Neural progenitor cell (in vitro differentiated cells): Measurements from ENCODE around the gene CAD.

Experiments
- CTCF ChIP-seq: fragments of 200-600 bp; sonication (generic); IDR thresholded peaks from 2 replicates; pipeline ENCODE4 v1.5.1; 2017; ENCODE audit warnings: antibody characterized with exemption, mild to moderate bottlenecking
- EZH2 ChIP-seq: fragments of 200-600 bp; sonication (generic); IDR thresholded peaks from 2 replicates; pipeline ENCODE4 v1.6.1; 2017; ENCODE audit warnings: antibody characterized with exemption, mild to moderate bottlenecking, moderate library complexity
- EZH2phosphoT487 ChIP-seq: fragments of 200-600 bp; sonication (generic); IDR thresholded peaks from 2 replicates; pipeline ENCODE4 v1.6.1; 2017; ENCODE audit warnings: antibody characterized with exemption

- no peak for TF ChIP-seq CTCF
- no peak for TF ChIP-seq EZH2
- no peak for TF ChIP-seq EZH2phosphoT487
Measured at GRCh38 chr2:27227501-27227900, 10.3 kb downstream of the CAD start.
